Adrenal gland (tissue), 5 donors: ENCODE data around the gene RNASE7.
"Not testable (repeated sequence)": the region's sequence is repeated elsewhere in the genome, so short reads cannot be mapped to it uniquely, and the experiment has no call there.

Source experiments
- CTCF ChIP-seq, 6 experiments: fragments of 450-650 bp in 4 of 6; fragments of 200-600 bp in 2 of 6; sonication (generic) in 1 of 6; IDR thresholded peaks; 1 replicate in 5 of 6; 2 replicates in 1 of 6; pipeline versions ENCODE4 v1.5.1 to v1.8.0; 2016 to 2021; ENCODE audit warnings: antibody characterized with exemption in 6 of 6, mild to moderate bottlenecking in 2 of 6, moderate library complexity in 1 of 6
- POLR2A ChIP-seq, 2 donors: fragments of 450-650 bp; IDR thresholded peaks; one replicate each; pipeline ENCODE4 v1.6.1; 2017; ENCODE audit warnings: antibody characterized with exemption in 2 of 2, mild to moderate bottlenecking in 2 of 2, moderate library complexity in 1 of 2
- donor health status: DM: no; HTN: no; CAD: no.

DNA sequence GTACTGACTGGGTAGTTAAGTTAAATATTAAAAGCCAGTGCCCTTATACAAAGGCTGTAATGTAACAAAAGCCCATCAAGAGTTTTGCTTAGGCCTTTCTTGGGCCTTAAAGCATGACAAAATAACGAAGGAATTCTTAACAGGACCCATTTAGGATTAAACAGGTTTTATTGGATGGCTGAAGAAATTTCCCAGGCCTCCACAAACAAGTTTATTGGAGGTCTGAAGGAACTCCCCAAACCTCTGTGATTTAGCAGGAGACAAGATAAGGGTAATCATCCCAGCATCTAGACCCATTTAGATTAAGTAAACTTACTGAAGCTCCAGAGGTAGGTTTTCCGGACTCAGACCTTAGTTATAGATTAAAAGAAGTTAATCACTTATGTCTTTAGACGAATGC, 32.4 kb upstream of the RNASE7 start:
- not testable (repeated sequence) for TF ChIP-seq CTCF, POLR2A (IDR thresholded peaks at IDR 0.05)
